Measurements from ENCODE around the gene LRTM2.
A peak's percentile ranks its signal among the peaks of the same experiment; 100 is the strongest.

The LRTM2 gene

DNA sequence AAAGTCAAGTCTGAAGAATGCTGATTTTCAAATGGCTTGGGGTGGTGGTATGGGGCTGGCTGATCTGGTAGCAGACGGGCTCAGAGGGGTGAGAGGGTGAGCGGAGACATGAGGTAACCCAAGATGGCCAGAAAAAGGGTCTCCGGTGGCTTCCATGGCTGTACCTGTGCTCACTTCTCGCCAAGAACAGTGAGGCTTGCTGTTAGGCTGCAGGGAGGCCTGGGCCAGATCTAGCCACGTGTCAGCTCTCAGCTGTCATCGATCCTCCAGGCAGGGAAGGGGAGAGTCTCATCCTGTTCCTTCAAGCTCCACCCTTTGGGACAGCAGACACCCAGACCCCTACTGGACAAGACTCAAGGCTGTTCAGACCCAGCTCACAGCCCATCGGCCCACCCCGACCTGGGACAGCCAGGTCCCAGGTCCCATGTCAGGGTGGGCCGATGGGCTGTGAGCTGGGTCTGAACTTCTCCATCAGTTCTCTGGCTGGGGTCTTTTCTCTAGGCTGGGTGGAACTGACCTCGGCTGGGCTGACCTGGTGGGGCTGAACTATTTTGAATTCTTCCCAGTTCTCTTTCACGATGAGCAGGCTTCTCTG, 9.0 kb downstream of the LRTM2 start:
- no peak for DNase-seq (ENCODE audit: low spot score)

DNA sequence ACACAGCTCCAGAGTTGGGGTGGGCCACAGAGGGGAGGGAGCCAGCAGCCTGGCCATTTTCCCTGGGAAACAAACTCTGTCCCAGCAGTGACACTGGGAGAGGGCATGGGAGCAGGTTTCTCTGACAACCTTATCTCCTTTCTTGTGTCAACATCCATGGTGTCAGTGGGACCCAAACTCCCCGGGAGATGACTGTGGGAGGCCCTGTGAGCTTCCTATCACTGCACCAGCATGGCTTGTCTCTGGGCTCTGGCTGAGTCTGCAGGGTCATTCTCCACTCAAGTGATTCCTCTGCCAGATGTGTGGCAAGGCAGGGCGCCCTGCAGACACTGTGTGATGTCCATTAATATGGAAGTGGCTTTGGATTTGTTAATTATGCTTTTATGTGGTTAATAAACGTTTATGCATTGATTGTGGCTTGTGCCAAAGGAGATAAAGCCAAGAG, 10.1 kb downstream of the LRTM2 start:
- no peak for DNase-seq (ENCODE audit: low spot score)

DNA sequence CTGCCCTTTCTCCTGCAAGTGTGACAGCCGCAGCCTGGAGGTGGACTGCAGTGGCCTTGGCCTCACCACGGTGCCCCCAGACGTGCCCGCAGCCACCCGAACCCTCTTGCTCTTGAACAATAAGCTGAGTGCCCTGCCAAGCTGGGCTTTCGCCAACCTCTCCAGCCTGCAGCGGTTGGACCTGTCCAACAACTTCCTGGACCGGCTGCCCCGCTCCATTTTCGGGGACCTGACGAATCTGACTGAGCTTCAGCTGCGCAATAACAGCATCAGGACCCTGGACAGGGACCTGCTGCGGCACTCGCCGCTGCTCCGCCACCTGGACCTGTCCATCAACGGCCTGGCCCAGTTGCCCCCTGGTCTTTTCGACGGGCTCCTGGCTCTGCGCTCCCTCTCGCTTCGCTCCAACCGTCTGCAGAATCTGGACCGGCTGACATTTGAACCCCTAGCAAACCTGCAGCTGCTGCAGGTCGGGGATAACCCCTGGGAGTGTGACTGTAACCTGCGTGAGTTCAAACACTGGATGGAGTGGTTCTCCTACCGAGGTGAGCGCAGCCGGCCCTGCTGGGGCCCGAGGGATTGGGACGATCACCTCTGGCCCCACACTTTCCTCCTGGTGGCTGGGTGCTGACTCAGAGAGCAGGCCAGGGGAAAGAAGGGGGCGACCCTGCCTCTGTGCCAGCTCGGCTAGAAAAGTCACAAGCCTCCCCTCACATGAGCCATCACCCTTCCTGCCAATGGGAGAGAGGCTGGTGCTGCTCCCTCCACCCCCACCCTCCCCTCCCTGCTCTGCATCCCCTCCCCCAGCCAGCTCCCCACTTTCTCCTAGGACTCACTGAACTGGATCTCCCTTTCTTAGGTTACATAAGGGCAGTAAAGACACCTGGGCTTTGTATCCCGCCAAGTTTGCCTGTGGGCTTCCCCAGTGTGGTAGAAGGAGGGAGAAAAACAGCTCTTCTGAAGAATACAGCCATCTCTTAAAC, 10.9 kb downstream of the LRTM2 start:
- peak; percentile 86 for DNase-seq (ENCODE audit: low spot score)

DNA sequence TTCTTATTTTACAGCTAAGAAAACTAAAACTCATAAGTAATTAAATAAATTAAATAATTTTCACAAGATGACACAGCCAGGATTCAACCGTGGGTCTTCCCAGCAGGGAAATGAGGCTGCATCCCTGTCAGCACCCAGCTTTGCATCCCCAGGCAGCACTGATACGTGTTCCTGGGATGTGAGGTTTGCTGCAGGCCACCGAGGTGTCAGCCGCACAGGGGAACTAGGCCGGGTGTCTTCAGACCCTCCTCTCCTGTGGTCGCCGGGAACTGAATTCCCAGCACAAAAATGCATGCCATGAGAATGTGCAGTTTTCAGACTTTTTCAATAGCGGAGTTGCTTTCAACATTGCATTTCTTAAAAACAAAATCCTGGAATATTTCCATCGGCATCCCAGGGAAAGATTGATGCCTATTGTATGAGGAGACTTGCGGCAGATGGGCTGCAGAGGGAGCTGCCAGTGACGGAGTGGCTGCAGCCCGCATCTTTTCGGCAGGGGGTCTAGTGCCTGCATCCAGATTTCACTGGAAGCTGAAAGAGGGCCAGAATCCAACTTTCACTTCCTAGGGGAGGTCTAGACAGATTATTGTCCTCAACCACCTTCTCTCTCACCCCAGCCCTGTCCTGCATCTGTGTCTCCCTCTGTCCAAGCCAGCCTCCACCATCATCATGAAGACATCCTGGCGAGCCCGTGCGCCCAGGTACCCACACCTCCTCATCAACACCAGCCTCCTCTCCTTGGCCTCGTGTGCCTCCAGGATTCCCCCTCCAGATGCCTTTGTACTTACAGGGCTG, 12.6 kb downstream of the LRTM2 start:
- no peak for DNase-seq (ENCODE audit: low spot score)

DNA sequence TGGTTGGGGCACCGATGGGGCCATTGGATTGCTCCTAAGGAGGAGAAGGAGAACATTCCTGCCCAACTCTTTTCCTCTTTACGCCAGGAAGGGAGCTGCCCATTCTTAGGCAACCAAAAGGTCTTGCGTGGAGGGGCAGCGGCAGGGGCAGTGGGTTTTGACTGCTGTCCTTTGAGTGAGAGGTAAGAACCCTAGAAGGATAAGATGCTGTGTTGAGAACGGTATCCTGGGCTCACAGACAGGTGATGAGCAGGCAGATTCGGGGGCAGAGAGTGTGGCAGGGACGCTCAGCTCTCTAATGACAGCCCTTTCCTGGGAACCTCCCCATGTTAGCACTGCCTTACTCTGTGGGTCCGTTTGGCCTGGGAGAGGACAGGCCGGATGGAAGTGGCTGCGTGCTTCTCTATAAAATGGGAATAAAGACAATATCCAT, 13.2 kb downstream of the LRTM2 start:
- no peak for DNase-seq (ENCODE audit: low spot score)

GRCh38 chr12:1834186-1834925, 14.0 kb downstream of the LRTM2 start:
- no peak for DNase-seq (ENCODE audit: low spot score)

GRCh38 chr12:1835211-1836131, 15.1 kb downstream of the LRTM2 start:
- no peak for DNase-seq (ENCODE audit: low spot score)

- no peak for DNase-seq (ENCODE audit: low spot score)
Measured at GRCh38 chr12:1836241-1836803, 16.0 kb downstream of the LRTM2 start.

DNA sequence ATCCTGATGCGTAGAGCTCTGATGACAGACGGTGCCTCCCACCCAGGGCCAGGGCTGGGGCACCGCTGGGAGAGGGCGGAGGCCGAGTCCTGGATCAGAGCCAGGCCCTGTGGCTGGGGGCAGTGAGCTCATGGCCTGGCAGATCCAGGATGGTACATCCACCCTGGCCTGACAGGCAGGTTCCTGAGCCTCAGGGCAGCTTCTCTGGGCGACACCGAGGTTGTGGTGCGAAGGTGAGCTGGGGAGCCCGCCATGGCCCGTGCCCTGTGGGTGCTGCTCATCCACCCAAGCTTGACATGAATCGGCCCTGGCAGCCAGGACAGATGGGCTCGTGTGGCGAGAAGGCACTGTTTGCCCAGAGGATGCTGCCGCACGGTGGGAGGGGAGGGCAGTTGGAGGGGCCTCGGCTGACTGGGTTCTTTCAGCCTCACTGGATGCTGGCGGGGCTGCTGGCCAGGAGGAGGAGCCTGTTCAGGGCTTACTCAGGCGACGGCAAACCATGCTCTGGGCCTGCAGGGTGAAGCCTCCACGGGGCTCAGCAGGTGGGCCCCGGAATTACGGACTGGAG, 16.6 kb downstream of the LRTM2 start:
- no peak for DNase-seq (ENCODE audit: low spot score)

- DNase-seq (ENCODE audit: low spot score): peak; percentile 54
Measured at GRCh38 chr12:1837541-1838204, 17.3 kb downstream of the LRTM2 start.

DNA sequence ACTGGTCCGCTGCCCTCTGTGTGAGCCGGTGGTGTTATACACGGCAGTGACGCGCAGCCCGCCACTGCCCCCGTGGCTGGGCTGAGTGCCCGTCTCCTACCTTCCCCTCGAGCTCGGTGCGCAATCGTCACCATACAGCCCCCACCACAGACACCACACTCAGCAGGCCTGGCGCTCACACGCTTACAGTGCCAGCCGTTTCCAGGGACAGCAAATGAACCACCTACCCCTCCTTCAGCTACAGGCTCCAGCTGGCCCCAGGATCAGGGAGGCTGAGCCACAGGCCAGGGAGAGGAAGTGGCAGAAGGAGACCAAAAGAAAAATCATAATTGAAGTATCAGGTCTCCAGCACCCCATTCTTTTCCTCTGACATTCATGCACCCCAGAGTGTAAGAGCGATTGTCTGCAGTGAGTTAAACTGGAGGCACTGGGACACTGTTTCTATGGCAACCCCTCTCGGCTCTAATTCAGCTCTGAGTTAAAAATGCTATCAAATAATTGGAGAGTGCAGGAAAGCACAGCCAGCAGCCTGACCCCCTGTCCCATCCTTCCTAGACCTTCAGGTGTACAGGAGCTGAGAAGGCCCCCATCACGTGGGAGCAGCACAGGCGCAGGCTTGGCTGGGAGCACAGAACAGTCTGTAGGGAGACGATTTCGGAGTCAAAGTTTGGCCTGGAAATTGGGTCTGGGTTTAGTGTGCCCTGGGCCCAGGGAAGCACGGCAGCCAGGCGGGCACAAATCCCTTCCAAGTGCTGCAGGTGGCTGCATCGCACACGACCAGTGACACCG, 18.0 kb downstream of the LRTM2 start:
- DNase-seq (ENCODE audit: low spot score): no peak

GRCh38 chr12:1838994-1839365, 18.6 kb downstream of the LRTM2 start:
- DNase-seq (ENCODE audit: low spot score): no peak

GRCh38 chr12:1839464-1839863, 19.1 kb downstream of the LRTM2 start:
- DNase-seq (ENCODE audit: low spot score): no peak

GRCh38 chr12:1839956-1840951, 19.9 kb downstream of the LRTM2 start:
- DNase-seq (ENCODE audit: low spot score): no peak

DNA sequence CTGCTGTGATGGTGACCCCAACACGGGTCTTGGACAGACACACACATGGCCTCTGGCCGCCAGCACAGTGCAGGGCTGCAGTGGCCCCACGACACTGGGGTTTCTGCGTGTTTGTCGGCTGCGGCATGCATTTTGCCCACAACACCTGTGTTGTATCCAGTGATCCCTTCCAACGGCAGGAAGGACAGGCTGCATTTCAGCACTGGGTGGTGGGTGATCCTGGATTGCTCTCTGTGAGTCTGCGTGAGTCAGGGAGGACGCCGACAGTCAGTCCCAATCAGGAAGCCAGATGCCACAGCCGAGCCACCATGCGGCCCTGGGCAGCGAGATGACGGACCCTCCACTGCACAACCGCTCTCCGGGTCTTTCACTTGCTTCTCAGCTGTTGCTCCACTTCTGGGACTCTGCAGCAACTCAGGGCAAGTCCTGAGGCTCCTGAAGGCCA, 20.6 kb downstream of the LRTM2 start:
- no peak for DNase-seq (ENCODE audit: low spot score)

GRCh38 chr12:1841586-1842182, 21.3 kb downstream of the LRTM2 start:
- no peak for DNase-seq (ENCODE audit: low spot score)
